Eye (tissue), 1 donor: ENCODE measurements around the gene PDCD5.
"Not testable (repeated sequence)": the region's sequence is repeated elsewhere in the genome, so short reads cannot be mapped to it uniquely, and the experiment has no call there.

Experiments
- DNase-seq: peaks from one replicate; pipeline ENCODE4 v3.0.0-alpha.2; 2015

Gene PDCD5, protein sequence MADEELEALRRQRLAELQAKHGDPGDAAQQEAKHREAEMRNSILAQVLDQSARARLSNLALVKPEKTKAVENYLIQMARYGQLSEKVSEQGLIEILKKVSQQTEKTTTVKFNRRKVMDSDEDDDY

GRCh38 chr19:32580901-32581704, at the start of gene PDCD5:
Gene PDCD5 (plus strand): TSS chr19:32581190. CDS start chr19:32581262, 72 bp downstream.
- DNase-seq: peak; percentile 98

GRCh38 chr19:32532233-32532632, 48.8 kb upstream of the PDCD5 start:
- no peak for DNase-seq

DNA sequence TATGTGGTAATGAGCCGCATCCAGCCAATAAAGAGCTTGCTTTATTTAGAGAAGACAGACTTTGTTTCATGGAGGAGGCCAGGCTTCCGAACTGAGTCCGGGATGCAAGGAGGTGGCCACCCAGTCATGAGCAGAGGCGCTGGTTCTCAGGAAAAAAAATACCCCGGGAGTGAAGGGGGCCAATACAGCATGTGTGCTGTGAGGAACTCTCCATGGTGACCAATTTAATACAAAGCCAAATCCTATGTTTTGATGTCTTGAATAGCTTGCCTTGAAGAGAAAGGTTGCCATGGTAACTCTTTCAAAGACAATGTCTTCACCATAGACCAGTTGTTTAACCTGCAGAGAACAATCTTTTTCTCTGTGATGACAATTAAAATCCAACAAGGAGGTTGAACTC, 43.4 kb upstream of the PDCD5 start:
- peak; percentile 61 for DNase-seq

- no peak for DNase-seq
Measured at GRCh38 chr19:32539240-32539916, 41.6 kb upstream of the PDCD5 start.

DNA sequence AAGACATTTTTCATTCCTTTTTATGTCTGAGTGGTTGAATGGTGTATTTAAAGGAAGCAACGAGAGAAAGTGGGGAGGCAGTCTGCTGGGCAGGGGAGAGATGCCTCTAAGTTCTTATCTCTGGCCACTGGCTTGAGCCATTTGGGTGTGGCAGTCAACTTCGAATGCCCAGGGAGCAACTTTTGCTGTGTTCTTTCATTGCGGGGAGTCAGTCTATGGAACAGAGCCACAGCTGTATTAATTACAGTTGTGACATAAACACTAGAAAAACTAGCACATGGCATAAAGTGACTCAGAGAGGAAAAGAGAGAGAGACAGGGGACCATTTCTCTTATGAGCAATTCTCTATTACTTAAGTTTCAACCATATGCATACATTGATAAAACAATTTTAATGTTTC, 40.4 kb upstream of the PDCD5 start:
- DNase-seq: no peak

GRCh38 chr19:32541376-32541775, 39.6 kb upstream of the PDCD5 start:
- DNase-seq: not testable (repeated sequence)

GRCh38 chr19:32542477-32543108, 38.4 kb upstream of the PDCD5 start:
- no peak for DNase-seq

- no peak for DNase-seq
Measured at GRCh38 chr19:32543115-32543900, 37.7 kb upstream of the PDCD5 start.

DNA sequence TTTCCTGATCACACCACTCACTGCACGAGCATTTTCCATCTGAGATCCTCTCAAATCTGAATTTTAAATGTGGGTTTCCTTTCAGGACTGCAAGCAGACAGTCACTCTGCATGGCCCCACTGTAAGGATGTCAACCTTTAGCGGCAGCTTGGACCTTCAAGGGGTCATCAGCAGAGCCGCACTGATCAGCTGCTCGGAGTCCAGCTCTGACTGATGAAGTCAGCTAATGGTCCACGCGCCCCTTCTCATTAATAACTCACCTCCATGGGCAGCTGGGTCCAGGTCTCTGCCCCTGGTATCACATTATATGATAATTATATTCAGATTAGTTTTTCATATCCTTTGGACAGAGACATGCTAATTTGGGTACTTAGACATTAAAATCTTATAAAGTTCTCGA, 36.1 kb upstream of the PDCD5 start:
- no peak for DNase-seq

- DNase-seq: no peak
Measured at GRCh38 chr19:32550666-32551065, 30.3 kb upstream of the PDCD5 start.

DNA sequence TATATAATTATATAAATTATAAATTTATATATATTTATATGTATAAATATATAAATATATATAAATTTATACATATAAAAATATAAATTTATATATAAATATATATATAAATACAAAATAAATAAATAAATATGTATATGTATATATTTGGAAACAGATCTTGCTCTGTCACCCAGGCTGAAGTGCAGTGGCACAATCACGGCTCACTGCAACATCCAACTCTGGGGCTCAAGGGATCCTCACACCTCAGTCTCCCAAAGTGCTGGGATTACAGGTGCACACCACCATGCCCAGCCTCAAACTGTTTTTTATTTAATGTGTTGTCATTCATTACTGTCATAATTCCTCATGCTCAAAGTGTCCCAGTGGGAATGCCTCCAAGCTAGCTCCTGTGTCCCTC, 25.2 kb upstream of the PDCD5 start:
- peak; percentile 49 for DNase-seq

GRCh38 chr19:32558607-32559228, 22.3 kb upstream of the PDCD5 start:
- no peak for DNase-seq

DNA sequence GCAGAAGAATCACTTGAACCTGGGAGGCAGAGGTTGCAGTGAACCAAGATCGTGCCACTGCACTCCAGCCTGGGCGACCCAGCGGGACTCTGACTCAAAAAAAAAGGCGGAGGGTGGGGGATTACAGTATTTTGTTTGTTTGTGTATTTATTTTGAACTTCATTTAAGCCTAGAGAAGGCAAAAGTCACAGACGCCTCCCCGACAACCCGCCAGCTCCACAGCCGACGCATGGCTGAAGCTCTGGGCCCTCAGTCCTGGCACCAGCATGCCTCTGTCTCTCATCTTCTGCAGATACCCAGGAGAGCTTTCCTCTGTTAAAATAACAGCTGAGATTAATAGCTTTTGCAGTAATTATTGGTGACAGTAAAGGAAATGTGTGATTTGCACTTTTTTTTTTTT, 17.2 kb upstream of the PDCD5 start:
- no peak for DNase-seq

- DNase-seq: no peak
Measured at GRCh38 chr19:32566246-32566830, 14.7 kb upstream of the PDCD5 start.

DNA sequence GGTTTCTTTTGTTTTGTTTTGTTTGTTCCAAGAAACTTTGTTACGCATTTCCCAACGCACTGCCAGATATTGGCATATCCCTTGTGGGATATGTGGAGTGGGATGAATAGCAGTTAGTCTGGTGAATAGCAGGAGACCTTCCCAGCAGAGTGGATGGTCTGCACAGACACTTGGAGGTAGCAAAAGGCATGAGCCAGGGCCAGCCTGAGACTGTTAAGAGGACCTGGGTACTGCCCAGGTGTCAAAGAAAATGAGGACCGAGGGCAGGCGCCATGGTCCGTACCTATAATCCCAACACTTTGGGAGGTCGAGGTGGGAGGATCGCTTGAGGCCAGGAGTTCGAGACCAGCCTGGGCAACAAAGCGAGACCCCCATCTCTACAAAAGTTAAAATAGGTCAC, 13.5 kb upstream of the PDCD5 start:
- DNase-seq: no peak

DNA sequence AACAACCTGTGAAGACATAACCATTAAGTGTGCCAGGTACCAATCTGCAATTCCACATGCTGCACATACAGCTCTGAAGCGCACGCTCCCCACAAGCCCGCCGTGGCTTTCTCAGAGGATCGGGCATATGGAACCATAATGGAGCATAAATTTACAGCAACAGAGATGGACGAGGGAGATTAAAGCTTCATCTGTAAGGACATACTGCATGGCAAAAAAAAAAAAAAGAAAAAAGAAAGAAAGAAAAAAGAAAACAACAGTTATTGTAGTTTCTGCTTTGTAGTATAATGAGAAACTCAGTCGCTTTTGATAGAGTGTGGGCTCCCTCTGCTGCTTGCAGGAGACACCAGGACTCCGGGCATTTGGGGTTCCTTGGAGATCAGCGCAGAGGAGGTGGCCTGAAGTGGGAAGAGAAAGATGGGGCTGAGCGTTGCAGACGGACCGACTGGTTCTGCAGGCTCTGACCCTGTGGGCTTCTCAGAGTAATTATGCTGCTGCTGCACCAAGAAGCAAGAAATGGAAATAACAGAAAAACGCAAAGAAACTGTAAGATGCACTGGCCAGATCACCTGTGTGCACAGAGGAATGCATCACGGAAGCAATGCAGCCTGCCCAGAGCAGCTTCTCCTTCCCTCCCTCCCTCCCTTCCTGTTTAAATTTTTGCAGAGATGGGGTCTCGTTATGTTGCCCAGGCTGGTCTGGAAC, 10.8 kb upstream of the PDCD5 start:
- DNase-seq: peak; percentile 85

DNA sequence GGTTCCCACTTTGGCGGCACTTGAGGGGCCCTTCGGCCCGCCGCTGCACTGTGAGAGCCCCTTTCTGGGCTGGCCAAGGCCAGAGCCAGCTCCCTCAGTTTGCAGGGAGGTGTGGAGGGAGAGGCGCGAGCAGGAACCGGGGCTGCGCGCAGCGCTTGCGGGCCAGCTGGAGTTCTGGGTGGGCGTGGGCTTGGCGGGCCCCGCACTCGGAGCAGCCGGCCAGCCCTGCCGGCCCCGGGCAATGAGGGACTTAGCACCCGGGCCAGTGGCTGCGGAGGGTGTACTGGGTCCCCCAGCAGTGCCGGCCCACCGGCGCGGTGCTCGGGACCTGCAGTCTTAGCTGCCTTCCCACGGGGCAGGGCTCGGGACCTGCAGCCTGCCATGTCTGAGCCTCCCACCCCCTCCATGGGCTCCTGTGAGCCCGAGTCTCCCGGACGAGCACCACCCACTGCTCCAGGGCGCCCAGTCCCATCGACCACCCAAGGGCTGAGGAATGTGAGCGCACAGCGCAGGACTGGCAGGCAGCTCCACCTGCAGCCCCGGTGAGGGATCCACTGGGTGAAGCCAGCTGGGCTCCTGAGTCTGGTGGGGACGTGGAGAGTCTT, 9.4 kb upstream of the PDCD5 start:
- not testable (repeated sequence) for DNase-seq

DNA sequence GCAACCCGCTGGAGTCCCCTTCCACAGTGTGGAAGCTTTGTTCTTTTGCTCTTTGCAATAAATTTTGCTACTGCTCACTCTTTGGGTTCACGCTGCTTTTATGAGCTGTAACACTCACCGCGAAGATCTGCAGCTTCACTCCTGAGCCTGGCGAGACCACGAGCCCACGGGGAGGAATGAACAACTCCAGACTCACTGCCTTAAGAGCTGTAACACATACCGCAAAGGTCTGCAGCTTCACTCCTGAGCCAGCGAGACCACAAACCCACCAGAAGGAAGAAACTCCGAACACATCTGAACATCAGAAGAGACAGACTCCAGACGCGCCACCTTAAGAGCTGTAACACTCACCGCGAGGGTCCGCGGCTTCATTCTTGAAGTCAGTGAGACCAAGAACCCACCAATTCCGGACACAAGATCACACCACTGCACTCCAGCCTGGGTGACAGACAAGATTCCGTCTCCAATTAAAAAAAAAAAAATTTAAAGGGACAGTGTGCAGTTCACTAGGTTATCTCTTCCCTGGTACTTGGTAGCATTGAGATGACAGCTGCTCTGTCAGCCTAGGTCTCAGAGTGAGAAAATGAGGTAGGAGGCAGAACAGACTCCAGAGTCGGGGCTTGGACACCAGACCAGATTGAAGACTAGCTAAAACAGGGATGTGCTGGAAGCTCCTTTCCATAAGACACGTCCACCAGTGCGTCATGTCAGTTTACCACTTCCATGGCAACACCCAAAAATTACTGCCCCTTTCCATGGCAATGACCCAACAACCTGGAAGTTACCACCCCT, 8.1 kb upstream of the PDCD5 start:
- DNase-seq: not testable (repeated sequence)

GRCh38 chr19:32573492-32573794, 7.5 kb upstream of the PDCD5 start:
- no peak for DNase-seq

GRCh38 chr19:32576790-32577189, 4.2 kb upstream of the PDCD5 start:
- no peak for DNase-seq
